ENCODE results near the gene TGFBI.

The TGFBI gene

DNA sequence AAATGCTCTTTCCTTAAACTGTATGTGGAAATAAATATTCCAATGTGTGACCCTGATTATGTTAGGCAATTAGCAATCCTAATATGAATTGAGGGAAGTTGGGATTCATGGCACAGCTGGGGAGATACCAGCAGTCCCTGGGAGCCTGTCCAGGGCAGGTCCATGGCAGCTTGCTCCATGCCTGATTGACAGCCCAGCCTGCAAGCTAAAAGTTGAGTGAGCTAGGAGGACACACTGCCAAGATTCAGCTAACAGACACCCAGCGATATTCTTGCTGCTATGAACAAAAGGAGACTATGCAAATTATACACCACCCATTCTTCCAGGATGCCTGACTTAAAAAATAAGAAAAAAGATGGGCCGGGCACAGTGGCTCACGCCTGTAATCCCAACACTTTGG is 6.2 kb downstream of the TGFBI start:
- no peaks in the 10 kb centered on the region for H3F3A ChIP-seq (ENCODE audit: insufficient read depth, low read length)
- H3K27me3 ChIP-seq (ENCODE audit: insufficient read depth, low read length), result no peaks in the 10 kb centered on the region
- H3K79me2 ChIP-seq (ENCODE audit: insufficient read depth, low read length), result no peaks in the 10 kb centered on the region
- no peak overlapping the region for H3K4me3 ChIP-seq (ENCODE audit: low read depth, low read length, poor library complexity, severe bottlenecking)
- H4K20me1 ChIP-seq (ENCODE audit: insufficient read depth, low read length), result no peaks in the 10 kb centered on the region
- H3K27ac ChIP-seq (ENCODE audit: low read depth, low read length, poor library complexity, severe bottlenecking), result no peak overlapping the region
- H3K9me2 ChIP-seq (ENCODE audit: low read depth, low read length), result no peaks in the 10 kb centered on the region
- H3K9me3 ChIP-seq (ENCODE audit: low read length), result no peaks in the 10 kb centered on the region
- H3K4me2 ChIP-seq (ENCODE audit: low read length), result no peak overlapping the region
- TF ChIP-seq, protein P1, sequence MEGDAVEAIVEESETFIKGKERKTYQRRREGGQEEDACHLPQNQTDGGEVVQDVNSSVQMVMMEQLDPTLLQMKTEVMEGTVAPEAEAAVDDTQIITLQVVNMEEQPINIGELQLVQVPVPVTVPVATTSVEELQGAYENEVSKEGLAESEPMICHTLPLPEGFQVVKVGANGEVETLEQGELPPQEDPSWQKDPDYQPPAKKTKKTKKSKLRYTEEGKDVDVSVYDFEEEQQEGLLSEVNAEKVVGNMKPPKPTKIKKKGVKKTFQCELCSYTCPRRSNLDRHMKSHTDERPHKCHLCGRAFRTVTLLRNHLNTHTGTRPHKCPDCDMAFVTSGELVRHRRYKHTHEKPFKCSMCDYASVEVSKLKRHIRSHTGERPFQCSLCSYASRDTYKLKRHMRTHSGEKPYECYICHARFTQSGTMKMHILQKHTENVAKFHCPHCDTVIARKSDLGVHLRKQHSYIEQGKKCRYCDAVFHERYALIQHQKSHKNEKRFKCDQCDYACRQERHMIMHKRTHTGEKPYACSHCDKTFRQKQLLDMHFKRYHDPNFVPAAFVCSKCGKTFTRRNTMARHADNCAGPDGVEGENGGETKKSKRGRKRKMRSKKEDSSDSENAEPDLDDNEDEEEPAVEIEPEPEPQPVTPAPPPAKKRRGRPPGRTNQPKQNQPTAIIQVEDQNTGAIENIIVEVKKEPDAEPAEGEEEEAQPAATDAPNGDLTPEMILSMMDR (IDR thresholded peaks at IDR 0.05; ENCODE audit: low read length), result no peak
- no peak for TF ChIP-seq EZH2 (IDR thresholded peaks at IDR 0.05; ENCODE audit: borderline replicate concordance, low read length)
- H3K36me3 ChIP-seq (ENCODE audit: insufficient read depth, low read length), result no peaks in the 10 kb centered on the region
- H3K4me1 ChIP-seq (ENCODE audit: insufficient read depth, low read length, severe bottlenecking), result peaks cover 13% of the 10 kb centered on the region
- H2AFZ ChIP-seq (ENCODE audit: low read length), result no peak overlapping the region
- no peak overlapping the region for H3K9ac ChIP-seq (ENCODE audit: low read length)

DNA sequence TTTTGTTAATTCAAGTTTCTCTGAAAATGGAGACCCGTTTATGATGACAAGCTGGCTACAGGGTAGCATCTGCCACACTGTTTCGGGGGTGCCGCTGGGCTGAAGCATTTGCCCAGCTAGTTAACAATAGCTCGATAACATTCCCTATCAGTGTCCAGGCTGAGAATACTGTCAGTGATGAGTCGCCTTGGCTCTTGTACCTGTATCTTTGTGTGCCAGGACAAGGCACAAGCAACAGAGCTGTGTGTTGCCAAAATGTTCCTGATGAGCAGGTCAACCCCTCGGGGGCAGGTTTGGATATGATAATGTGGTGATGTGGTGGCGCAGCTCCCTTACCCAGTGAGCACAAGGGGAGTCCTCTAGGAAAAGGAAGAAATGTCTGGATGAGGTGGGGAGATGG is 7.0 kb downstream of the TGFBI start:
- no peak overlapping the region for H3K9ac ChIP-seq (ENCODE audit: low read length)
- H3K79me2 ChIP-seq (ENCODE audit: insufficient read depth, low read length), result no peaks in the 10 kb centered on the region
- H4K20me1 ChIP-seq (ENCODE audit: insufficient read depth, low read length), result no peaks in the 10 kb centered on the region
- no peak overlapping the region for H2AFZ ChIP-seq (ENCODE audit: low read length)
- H3K27ac ChIP-seq (ENCODE audit: low read depth, low read length, poor library complexity, severe bottlenecking), result no peak overlapping the region
- no peak overlapping the region for H3K4me3 ChIP-seq (ENCODE audit: low read depth, low read length, poor library complexity, severe bottlenecking)
- H3K36me3 ChIP-seq (ENCODE audit: insufficient read depth, low read length), result no peaks in the 10 kb centered on the region
- no peaks in the 10 kb centered on the region for H3K9me3 ChIP-seq (ENCODE audit: low read length)
- H3K4me1 ChIP-seq (ENCODE audit: insufficient read depth, low read length, severe bottlenecking), result peaks cover 13% of the 10 kb centered on the region
- no peak for TF ChIP-seq EZH2 (IDR thresholded peaks at IDR 0.05; ENCODE audit: borderline replicate concordance, low read length)
- TF ChIP-seq, protein P1 (IDR thresholded peaks at IDR 0.05; ENCODE audit: low read length), result no peak
- no peak overlapping the region for H3K4me2 ChIP-seq (ENCODE audit: low read length)
- H3K27me3 ChIP-seq (ENCODE audit: insufficient read depth, low read length), result no peaks in the 10 kb centered on the region
- no peaks in the 10 kb centered on the region for H3F3A ChIP-seq (ENCODE audit: insufficient read depth, low read length)
- H3K9me2 ChIP-seq (ENCODE audit: low read depth, low read length), result no peaks in the 10 kb centered on the region

DNA sequence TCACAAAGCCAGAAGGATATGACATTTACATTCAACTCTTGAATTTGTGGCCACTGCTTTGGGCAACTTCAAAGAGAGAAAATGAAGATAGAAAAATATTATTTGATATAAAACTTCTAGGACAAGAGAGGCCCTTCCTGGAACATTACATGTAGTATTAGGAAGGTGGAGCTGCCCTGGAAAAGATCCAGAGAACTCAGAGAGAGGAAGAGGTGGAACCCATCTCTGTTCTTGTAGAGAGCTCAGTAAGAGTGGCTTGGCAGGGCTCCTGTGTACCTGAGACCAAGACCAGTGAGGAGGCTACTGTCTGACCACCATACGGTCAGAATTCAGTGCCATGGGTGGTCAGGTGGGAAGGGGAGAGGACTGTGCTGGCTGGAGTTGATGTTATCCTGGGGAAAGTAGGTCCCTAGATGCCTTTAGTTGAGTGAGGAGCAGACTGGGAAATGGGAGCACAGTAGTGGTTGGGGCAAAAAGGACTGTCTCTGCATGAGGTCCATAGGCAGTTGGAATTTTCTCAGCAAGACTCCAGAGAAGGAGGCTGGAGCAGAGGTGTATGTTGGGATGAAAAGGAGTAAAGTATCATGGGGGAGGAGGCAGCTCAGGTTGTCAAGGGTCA is 7.6 kb downstream of the TGFBI start:
- H3K4me3 ChIP-seq (ENCODE audit: low read depth, low read length, poor library complexity, severe bottlenecking), result no peak overlapping the region
- no peaks in the 10 kb centered on the region for H4K20me1 ChIP-seq (ENCODE audit: insufficient read depth, low read length)
- no peaks in the 10 kb centered on the region for H3K9me2 ChIP-seq (ENCODE audit: low read depth, low read length)
- H3K27me3 ChIP-seq (ENCODE audit: insufficient read depth, low read length), result no peaks in the 10 kb centered on the region
- no peaks in the 10 kb centered on the region for H3K9me3 ChIP-seq (ENCODE audit: low read length)
- no peak for TF ChIP-seq EZH2 (IDR thresholded peaks at IDR 0.05; ENCODE audit: borderline replicate concordance, low read length)
- TF ChIP-seq, protein P1 (IDR thresholded peaks at IDR 0.05; ENCODE audit: low read length), result no peak
- no peak overlapping the region for H2AFZ ChIP-seq (ENCODE audit: low read length)
- peak overlapping the region; percentile 51 for H3K27ac ChIP-seq (ENCODE audit: low read depth, low read length, poor library complexity, severe bottlenecking)
- no peak overlapping the region for H3K9ac ChIP-seq (ENCODE audit: low read length)
- no peaks in the 10 kb centered on the region for H3K79me2 ChIP-seq (ENCODE audit: insufficient read depth, low read length)
- peaks cover 13% of the 10 kb centered on the region for H3K4me1 ChIP-seq (ENCODE audit: insufficient read depth, low read length, severe bottlenecking)
- no peaks in the 10 kb centered on the region for H3K36me3 ChIP-seq (ENCODE audit: insufficient read depth, low read length)
- no peaks in the 10 kb centered on the region for H3F3A ChIP-seq (ENCODE audit: insufficient read depth, low read length)
- no peak overlapping the region for H3K4me2 ChIP-seq (ENCODE audit: low read length)

Data from OCI-LY1 (cell line).